Mammary epithelial cell (primary cell): ENCODE results near the gene DNAJC30.

Source experiments
- EZH2 ChIP-seq: IDR thresholded peaks from 2 replicates; pipeline ENCODE4 v1.6.1; 2012; ENCODE audit warnings: low read length, inconsistent platforms, borderline replicate concordance
- TF ChIP-seq, protein P1 (sequence below), 2 donors: IDR thresholded peaks in 1 of 2; conservative IDR thresholded peaks in 1 of 2; 2 replicates each; pipeline ENCODE4 v1.5.1; 2011 to 2012; ENCODE audit warnings: inconsistent platforms in 2 of 2, low read length in 2 of 2, mild to moderate bottlenecking in 2 of 2, control low read depth in 1 of 2, low read depth in 1 of 2; ENCODE audit not compliant: insufficient read depth in 1 of 2; ENCODE audit errors: extremely low read depth in 1 of 2

DNA sequence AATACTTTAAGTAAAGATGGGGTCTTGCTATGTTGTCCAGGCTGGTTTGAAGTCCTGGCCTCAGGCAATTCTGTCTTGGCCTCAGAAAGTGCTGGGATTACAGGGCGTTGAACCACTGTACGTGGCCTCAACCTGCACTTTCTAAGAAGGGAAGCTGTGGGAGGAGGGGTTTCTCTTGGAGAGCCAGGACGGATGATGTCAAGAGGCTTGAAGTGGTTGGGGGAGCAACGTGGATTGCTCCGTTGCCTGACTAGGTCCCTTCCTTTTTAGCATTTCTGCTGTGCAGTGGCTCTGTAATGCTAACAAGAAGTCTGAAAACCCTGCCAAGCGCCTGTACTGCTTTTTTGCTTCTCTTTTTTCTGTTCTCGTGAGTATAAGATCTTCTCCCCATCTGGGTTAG is 7.4 kb upstream of the DNAJC30 start:
- TF ChIP-seq, protein P1, sequence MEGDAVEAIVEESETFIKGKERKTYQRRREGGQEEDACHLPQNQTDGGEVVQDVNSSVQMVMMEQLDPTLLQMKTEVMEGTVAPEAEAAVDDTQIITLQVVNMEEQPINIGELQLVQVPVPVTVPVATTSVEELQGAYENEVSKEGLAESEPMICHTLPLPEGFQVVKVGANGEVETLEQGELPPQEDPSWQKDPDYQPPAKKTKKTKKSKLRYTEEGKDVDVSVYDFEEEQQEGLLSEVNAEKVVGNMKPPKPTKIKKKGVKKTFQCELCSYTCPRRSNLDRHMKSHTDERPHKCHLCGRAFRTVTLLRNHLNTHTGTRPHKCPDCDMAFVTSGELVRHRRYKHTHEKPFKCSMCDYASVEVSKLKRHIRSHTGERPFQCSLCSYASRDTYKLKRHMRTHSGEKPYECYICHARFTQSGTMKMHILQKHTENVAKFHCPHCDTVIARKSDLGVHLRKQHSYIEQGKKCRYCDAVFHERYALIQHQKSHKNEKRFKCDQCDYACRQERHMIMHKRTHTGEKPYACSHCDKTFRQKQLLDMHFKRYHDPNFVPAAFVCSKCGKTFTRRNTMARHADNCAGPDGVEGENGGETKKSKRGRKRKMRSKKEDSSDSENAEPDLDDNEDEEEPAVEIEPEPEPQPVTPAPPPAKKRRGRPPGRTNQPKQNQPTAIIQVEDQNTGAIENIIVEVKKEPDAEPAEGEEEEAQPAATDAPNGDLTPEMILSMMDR (conservative IDR thresholded peaks at IDR 0.05 in 1 of 2, IDR thresholded peaks at IDR 0.05 in 1 of 2; ENCODE audit: extremely low read depth in 1 of 2, insufficient read depth in 1 of 2, low read depth in 1 of 2, low read length in 2 of 2) = no peak
- TF ChIP-seq EZH2 = no peak
